BLaER1 treated with 17β-estradiol and CSF1 and Interleukin-3, amounts not matched to agents 10 nM and 100 nM (cell line): ENCODE data around the gene RNF220.
A peak's percentile ranks its signal among the peaks of the same experiment; 100 is the strongest.

Experiments used
- H3K27ac ChIP-seq, 11 experiments: shearing (Covaris generic); formaldehyde crosslinking; 2 replicates each; pipeline ENCODE4 v1.8.1; 2022
- H3K27me3 ChIP-seq, 11 experiments: shearing (Covaris generic); formaldehyde crosslinking; 2 replicates each; pipeline ENCODE4 v1.8.1; 2022
- H3K36me3 ChIP-seq, 11 experiments: shearing (Covaris generic); formaldehyde crosslinking; 2 replicates each; pipeline ENCODE4 v1.8.1; 2022
- H3K4me1 ChIP-seq, 10 experiments: shearing (Covaris generic); formaldehyde crosslinking; 2 replicates each; pipeline ENCODE4 v1.8.1; 2022
- H3K4me2 ChIP-seq, 11 experiments: shearing (Covaris generic); formaldehyde crosslinking; 2 replicates each; pipeline ENCODE4 v1.8.1; 2022
- H3K4me3 ChIP-seq, 10 experiments: shearing (Covaris generic); formaldehyde crosslinking; 2 replicates each; pipeline ENCODE4 v1.8.1; 2022
- H3K9ac ChIP-seq, 11 experiments: shearing (Covaris generic); formaldehyde crosslinking; 2 replicates each; pipeline ENCODE4 v1.8.1; 2022
- H3K9me3 ChIP-seq, 11 experiments: shearing (Covaris generic); formaldehyde crosslinking; replicated peaks in 1 of 11; 2 replicates each; pipeline ENCODE4 v1.8.1; 2022
- H4K20me1 ChIP-seq, 11 experiments: shearing (Covaris generic); formaldehyde crosslinking; 2 replicates each; pipeline ENCODE4 v1.8.1; 2022
- Cebpa-rat ChIP-seq, 11 experiments: shearing (Covaris generic); IDR thresholded peaks; 2 replicates each; pipeline ENCODE4 v1.8.1; 2022

The RNF220 gene

DNA sequence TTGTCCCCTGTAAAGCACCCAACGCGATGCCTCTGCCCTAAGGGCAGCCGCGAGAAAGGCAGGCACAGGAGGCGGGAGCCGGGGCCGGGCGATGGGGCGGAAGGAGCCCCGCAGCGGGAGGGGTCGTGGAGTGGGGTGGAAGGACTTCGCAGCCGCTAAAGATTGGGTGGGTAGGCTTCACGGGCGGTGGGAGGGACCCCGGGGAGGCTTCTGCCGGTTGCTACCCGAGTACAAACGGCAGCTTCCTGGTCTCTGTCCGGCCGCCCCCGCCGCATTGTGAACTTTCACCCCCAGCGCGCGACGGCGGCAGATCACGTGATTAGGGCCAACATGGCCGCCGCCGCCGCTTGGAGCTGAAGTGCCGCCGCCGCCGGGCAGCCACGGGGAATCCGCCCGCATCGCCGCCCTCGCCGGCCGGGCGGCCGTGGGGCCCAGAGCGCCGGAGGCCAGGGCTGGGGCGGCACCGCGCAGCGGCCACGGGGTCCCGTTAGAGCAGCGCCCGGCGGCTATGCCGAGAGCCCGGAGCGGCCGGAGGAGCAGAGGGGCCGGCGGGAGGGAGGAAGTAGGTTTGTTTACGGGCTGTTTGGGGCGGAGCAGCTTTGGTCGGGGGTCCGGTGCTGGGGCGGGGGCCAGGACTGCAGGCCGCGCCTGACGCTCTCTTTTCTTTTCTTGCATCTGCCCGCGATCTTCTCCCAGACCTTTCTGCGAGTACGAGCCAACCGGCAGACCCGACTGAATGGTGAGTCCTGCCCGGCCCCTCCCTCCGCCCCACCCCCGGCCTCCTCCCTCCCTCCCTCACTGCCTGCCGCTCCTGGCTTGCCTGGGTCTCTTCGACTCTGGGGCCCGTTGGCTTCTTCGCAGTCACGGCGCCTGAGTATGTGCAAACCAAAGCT, 226.8 kb downstream of the RNF220 start:
- Histone ChIP-seq H3K4me1 (peaks cover 34 to 54% (median 47%) of the 10 kb centered on the region in 10 experiments), H3K4me3 (peak overlapping the region; percentile 67 to 83 (median 77)), H3K4me2 (peak overlapping the region; percentile 85 to 96 (median 91)), H3K27me3 (no peaks in the 10 kb centered on the region), H3K27ac (peak overlapping the region; percentile 92 to 98 (median 97)), H3K36me3 (peaks cover 40 to 43% (median 42%) of the 10 kb centered on the region in 11 experiments), H4K20me1 (peaks cover 33 to 46% (median 42%) of the 10 kb centered on the region in 11 experiments; a peak in 19 of 22 replicates), H3K9ac (peak overlapping the region; percentile 83 to 96 (median 95)), H3K9me3 (no peaks in the 10 kb centered on the region)
- no peak for TF ChIP-seq Cebpa-rat (IDR thresholded peaks at IDR 0.05)

DNA sequence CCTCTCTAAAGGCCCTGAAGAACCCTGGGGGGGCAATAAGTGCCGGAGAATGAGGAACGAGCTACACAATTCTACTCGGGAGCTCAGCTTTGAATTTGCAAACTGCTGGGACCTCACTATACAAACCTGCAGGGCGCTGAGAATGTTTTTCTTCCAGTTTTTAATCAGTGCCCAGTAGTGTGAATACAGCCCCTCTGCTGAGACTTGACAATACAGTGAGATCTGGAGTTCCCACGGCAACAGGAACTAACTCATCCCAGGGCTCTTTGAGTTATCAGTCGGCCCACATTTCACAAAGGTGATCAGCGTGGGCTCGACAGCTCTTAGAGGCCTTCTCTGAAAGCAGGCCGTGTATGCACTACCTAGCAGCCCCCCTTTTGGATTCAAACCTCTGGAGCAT, 227.5 kb downstream of the RNF220 start:
- Histone ChIP-seq H3K9me3 (no peaks in the 10 kb centered on the region), H3K4me1 (peaks cover 34 to 58% (median 47%) of the 10 kb centered on the region in 10 experiments), H4K20me1 (peaks cover 40 to 53% (median 49%) of the 10 kb centered on the region in 11 experiments; a peak in 21 of 22 replicates), H3K36me3 (peaks cover 47 to 50% (median 49%) of the 10 kb centered on the region in 11 experiments), H3K9ac (peak overlapping the region; percentile 83 to 96 (median 95)), H3K4me3 (peak overlapping the region; percentile 67 to 83 (median 77)), H3K27me3 (no peaks in the 10 kb centered on the region), H3K4me2 (peak overlapping the region; percentile 85 to 96 (median 91)), H3K27ac (peak overlapping the region; percentile 92 to 98 (median 97); a peak in 21 of 22 replicates)
- no peak for TF ChIP-seq Cebpa-rat (IDR thresholded peaks at IDR 0.05)

- 0 out of 22 replicates have a peak overlapping the region, but pooled peaks of 1 of the 11 experiments have one; percentile 3 for H3K27ac ChIP-seq
- H3K27me3 ChIP-seq, result no peaks in the 10 kb centered on the region
- peak overlapping the region in 9 of 11 experiments; percentile 0 to 95 (median 37); a peak in 8 of 22 replicates for H3K9ac ChIP-seq
- no peak overlapping the region for H3K4me3 ChIP-seq
- peaks cover 34 to 58% (median 47%) of the 10 kb centered on the region in 10 experiments for H3K4me1 ChIP-seq
- peaks cover 57 to 74% (median 70%) of the 10 kb centered on the region in 11 experiments; a peak in 21 of 22 replicates for H4K20me1 ChIP-seq
- no peaks in the 10 kb centered on the region for H3K9me3 ChIP-seq
- peaks cover 68 to 71% (median 70%) of the 10 kb centered on the region in 11 experiments for H3K36me3 ChIP-seq
- H3K4me2 ChIP-seq, result peak overlapping the region; percentile 85 to 96 (median 91); a peak in 19 of 22 replicates
- TF ChIP-seq Cebpa-rat (IDR thresholded peaks at IDR 0.05), result no peak
Measured at GRCh38 chr1:44634606-44635189, 229.6 kb downstream of the RNF220 start.

- Histone ChIP-seq H3K4me1 (peaks cover 34 to 58% (median 47%) of the 10 kb centered on the region in 10 experiments), H4K20me1 (peaks cover 58 to 81% (median 78%) of the 10 kb centered on the region in 11 experiments; a peak in 21 of 22 replicates), H3K27me3 (no peaks in the 10 kb centered on the region), H3K4me2 (peak overlapping the region in 9 of 11 experiments; percentile 19 to 96 (median 87); a peak in 16 of 22 replicates), H3K27ac (peak overlapping the region in 2 of 11 experiments; percentile 40 to 56; a peak in 3 of 22 replicates), H3K9me3 (no peaks in the 10 kb centered on the region), H3K4me3 (no peak overlapping the region), H3K9ac (peak overlapping the region in 8 of 11 experiments; percentile 1 to 68 (median 32); a peak in 11 of 22 replicates), H3K36me3 (peaks cover 75 to 78% (median 77%) of the 10 kb centered on the region in 11 experiments)
- TF ChIP-seq Cebpa-rat (IDR thresholded peaks at IDR 0.05), result no peak
Measured at GRCh38 chr1:44635439-44635838, 230.4 kb downstream of the RNF220 start.

- peak overlapping the region in 5 of 11 experiments; percentile 24 to 56 (median 53); a peak in 8 of 22 replicates for H3K27ac ChIP-seq
- H3K36me3 ChIP-seq, result peaks cover 83 to 86% (median 85%) of the 10 kb centered on the region in 11 experiments
- peaks cover 62 to 89% (median 85%) of the 10 kb centered on the region in 11 experiments; a peak in 21 of 22 replicates for H4K20me1 ChIP-seq
Measured at GRCh38 chr1:44636083-44636687, 231.1 kb downstream of the RNF220 start.

DNA sequence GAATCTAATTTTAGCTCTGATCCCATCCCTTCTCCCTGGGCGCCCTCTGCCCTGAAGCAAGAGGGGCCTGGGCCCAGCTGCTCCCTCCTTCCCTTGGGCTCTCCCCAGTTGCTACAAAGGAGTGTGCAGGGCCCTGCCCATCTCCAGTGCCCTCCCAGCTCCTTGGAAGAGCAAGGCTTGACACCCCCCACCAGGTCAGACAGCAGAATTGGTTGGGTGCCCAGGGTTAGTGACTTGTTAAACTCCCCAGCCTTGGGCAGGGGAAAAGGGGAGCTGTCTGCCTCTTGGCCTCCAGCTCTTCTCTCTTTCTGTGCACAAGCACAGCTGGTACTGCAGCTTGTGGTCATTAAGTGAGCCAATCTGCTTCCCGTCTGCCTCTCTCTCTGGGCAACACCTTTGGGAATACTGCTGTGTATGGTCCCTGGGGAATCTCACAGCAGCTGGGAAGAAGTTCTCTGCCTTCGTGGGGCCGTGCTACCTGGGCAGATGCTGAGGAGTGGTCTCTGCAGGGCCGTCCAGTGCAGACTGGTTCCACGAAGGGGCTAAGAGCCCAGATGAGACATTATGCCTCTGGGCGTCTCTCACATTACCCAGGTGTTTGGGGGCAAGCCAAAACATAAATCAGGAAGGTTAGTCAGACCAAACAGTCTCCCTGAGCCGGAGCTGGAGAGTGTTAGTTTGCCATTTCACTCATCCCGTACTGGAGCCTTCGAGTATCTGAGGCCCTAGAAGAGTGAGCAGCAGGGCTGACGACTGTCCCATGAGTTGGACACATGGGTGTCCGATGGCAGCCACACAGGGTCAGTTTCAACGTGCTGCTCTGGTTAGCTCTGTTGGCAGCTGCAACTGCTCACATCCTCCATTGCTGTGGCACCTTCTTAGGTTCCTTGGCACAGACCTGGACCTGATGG, 231.9 kb downstream of the RNF220 start:
- Histone ChIP-seq H3K9me3 (no peaks in the 10 kb centered on the region), H4K20me1 (peaks cover 66 to 96% (median 93%) of the 10 kb centered on the region in 11 experiments; a peak in 21 of 22 replicates), H3K4me2 (peak overlapping the region in 7 of 11 experiments; percentile 19 to 96 (median 86); a peak in 13 of 22 replicates), H3K36me3 (peaks cover 90 to 93% (median 92%) of the 10 kb centered on the region in 11 experiments), H3K4me3 (no peak overlapping the region), H3K4me1 (peaks cover 27 to 49% (median 46%) of the 10 kb centered on the region in 10 experiments), H3K9ac (peak overlapping the region in 8 of 11 experiments; percentile 24 to 68 (median 46); a peak in 13 of 22 replicates), H3K27me3 (no peaks in the 10 kb centered on the region), H3K27ac (peak overlapping the region in 5 of 11 experiments; percentile 24 to 56 (median 53); a peak in 8 of 22 replicates)
- no peak for TF ChIP-seq Cebpa-rat (IDR thresholded peaks at IDR 0.05)

More at GRCh38 chr1:44636083-44636687, 231.1 kb downstream of the RNF220 start:
- Histone ChIP-seq H3K4me2 (peak overlapping the region in 8 of 11 experiments; percentile 13 to 96 (median 76); a peak in 15 of 22 replicates), H3K27me3 (no peaks in the 10 kb centered on the region), H3K9me3 (no peaks in the 10 kb centered on the region), H3K4me1 (peaks cover 30 to 52% (median 47%) of the 10 kb centered on the region in 10 experiments), H3K4me3 (no peak overlapping the region), H3K9ac (peak overlapping the region in 9 of 11 experiments; percentile 2 to 68 (median 36); a peak in 12 of 22 replicates)
- TF ChIP-seq Cebpa-rat (IDR thresholded peaks at IDR 0.05), result no peak

GRCh38 chr1:44637702-44638411, 232.8 kb downstream of the RNF220 start:
- Histone ChIP-seq H3K36me3 (peaks cover 99 to 100% (median 100%) of the 10 kb centered on the region in 11 experiments), H3K9ac (peak overlapping the region in 2 of 11 experiments; percentile 4 to 24; a peak in 2 of 22 replicates), H3K9me3 (no peaks in the 10 kb centered on the region), H3K4me2 (no peak overlapping the region), H3K27ac (no peak overlapping the region), H4K20me1 (peaks cover 66 to 100% (median 100%) of the 10 kb centered on the region in 11 experiments; a peak in 21 of 22 replicates), H3K4me1 (peaks cover 23 to 44% (median 41%) of the 10 kb centered on the region in 10 experiments), H3K27me3 (no peaks in the 10 kb centered on the region), H3K4me3 (no peak overlapping the region)
- TF ChIP-seq Cebpa-rat (IDR thresholded peaks at IDR 0.05), result no peak
